HG02852 (cell line): Measurements from ENCODE around the gene CDX2.
"Not testable (repeated sequence)": the region's sequence is repeated elsewhere in the genome, so short reads cannot be mapped to it uniquely, and the experiment has no call there.

Experiments
- ATAC-seq: cut with Tn5 transposase; IDR thresholded peaks from one replicate; pipeline ENCODE4 v1.9.1; 2021; ENCODE audit warnings: mild to moderate bottlenecking, moderate library complexity; ENCODE audit not compliant: unreplicated experiment

CDX2 gene

DNA sequence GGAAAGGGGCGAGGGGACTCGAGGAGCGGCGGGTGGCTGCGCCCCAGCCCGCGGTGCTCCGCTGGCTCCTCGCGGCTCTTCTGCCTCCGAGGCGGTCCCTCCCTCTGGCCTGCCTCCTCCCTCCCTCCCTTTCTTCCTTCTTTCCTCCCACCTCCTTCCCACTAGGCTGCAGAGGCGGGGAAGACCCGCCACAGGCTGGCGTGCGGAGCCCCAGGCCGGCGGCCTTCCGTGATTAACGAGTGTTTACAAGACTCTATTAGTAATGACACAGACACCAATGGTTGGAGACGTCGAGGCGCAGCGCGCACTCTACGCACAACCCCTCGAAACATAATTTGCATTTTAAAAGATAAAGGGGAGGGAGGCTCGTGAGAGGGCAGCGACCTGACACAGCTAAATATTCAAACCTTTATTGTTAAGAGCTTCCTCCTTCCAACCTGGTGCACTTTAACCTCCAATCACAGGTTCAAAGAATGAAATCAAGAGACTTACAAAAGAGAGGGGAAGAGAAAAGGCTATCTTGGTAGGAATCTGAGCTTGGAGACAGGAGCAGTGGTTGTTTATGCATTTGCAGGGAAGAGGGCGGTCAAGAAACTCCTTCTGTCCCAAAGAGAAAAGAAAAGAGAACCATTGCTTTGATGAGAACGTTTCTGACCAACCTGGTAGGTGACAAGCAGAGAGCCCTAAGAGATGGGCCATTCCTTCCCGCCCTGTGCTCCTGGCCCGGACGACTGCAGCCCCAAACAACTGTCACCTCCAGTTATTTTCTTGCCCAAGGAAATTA lies at the start of gene CDX2:
Gene CDX2, minus strand, starts transcription at position 234 of the 784 bp plus-strand sequence. CDS start 309 bp downstream, outside the sequence.
- ATAC-seq = no peak

DNA sequence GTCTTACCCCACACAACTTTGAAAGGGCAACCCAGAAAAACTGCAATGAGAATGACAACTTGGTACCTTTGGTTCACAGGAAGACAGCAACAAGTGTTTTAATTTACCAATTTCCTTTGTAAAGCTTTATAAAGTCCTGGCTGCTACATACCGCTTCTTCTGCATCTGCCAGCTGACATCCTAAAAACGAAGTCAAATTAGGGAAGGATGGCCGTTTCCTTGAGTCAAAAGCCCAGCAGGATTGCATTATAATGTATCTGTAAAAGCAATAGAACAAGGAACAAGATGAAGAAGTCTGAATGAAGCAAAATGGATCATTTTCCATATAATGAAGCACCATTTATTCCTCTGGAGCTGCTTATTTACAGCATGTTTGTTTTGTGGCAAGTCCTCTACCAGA lies 45.2 kb upstream of the CDX2 start:
- no peak for ATAC-seq

DNA sequence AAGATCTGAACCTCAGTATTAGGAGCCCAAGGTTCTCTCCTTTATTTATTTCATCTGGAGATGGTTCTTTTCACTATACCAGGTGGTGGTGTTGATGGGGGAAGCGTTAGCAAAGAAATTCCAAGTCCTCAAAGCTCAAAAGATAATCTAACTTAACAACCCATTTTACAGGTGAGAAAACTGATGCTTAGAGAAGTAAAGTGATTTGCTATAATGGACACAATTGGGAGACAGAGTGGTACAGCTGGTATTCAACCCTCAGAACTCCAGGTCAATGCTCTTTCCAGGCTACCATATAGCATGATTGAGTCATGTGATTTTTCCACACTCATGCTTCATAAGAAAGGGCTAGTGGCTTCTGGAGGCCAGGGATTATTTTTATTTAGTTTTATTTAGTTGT lies 44.4 kb upstream of the CDX2 start:
- no peak for ATAC-seq

GRCh38 chr13:28012896-28013295 lies 43.8 kb upstream of the CDX2 start:
- ATAC-seq = peak; percentile 94

GRCh38 chr13:28012383-28012782 lies 43.3 kb upstream of the CDX2 start:
- peak; percentile 4 for ATAC-seq

GRCh38 chr13:28010046-28010445 lies 40.9 kb upstream of the CDX2 start:
- no peak for ATAC-seq

- ATAC-seq = not testable (repeated sequence)
These were observed 35.9 kb upstream of the CDX2 start for GRCh38 chr13:28005016-28005415.

GRCh38 chr13:28002886-28003698 lies 34.0 kb upstream of the CDX2 start:
- ATAC-seq = no peak

DNA sequence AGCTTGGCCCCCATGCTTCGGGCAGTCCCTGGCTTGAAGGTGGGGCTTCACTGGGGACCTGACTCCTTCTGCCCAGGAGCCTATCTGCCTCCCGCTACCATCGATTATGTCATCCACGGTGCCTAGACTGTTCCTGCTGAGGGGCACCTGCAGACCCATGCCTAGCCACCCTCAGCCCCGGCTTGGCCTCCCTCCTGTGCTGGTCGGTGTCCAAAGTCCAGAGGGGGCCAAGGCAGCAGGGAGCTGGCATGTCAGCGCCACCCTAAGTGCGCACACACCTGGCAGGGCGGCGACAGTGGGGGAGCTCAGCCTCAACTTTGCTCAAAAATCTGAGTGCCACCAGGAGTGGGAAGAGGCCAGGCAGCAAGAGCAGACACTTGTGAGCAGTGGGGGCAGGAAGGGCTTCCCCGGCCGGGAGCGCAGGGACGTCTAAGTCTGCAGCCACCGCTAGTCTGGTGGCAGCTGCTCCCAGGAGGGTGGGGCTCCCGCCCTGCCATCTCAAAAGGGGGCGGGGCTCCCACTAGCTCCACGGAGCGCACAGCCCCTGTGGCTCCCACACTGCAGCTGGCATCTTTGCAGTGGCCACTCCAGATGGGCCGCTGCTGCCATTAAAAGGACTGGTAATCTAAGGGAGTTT lies 32.8 kb upstream of the CDX2 start:
- no peak for ATAC-seq

DNA sequence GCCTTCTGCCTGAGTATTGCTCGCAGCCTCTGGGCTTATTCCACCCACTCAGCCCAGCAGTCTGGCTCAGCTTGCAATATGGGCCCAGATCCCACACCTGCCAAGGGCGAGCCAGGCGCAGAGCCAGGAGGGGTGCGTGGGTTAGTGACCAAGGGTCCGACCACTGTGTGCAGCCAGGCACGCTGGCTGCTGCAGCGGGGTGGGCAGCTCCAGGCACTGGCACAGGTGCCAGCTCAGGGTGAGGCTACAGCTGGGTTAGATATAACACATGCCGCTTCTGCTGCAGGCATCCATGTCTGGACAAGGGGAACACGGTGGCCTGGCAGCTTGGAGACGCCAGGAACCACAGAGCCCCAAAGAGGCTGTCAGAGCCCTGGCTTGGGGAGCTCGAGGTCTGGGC lies 31.9 kb upstream of the CDX2 start:
- no peak for ATAC-seq

DNA sequence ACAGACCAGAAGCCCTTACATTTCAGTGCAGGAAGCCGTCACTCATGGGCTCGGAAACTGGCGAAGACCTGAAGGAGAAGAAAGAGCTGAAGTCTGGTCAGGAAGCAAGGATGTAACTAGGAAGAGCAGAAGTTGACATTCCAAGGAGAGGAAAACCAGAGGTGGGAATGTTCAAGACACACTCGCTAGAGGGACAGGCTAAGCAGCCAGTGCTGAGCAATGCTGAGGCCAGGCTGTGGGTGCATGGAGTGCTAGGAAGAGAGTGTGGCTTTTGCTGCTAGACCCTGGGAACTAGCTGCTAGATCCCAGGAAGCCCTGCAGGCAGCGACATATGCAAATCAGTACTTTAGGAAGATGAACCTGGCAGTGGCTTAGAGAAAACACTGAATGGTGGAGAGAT lies 31.5 kb upstream of the CDX2 start:
- no peak for ATAC-seq

- no peak for ATAC-seq
These were observed 28.9 kb upstream of the CDX2 start for GRCh38 chr13:27997904-27998522.

- ATAC-seq = no peak
These were observed 22.8 kb upstream of the CDX2 start for GRCh38 chr13:27991881-27992280.

DNA sequence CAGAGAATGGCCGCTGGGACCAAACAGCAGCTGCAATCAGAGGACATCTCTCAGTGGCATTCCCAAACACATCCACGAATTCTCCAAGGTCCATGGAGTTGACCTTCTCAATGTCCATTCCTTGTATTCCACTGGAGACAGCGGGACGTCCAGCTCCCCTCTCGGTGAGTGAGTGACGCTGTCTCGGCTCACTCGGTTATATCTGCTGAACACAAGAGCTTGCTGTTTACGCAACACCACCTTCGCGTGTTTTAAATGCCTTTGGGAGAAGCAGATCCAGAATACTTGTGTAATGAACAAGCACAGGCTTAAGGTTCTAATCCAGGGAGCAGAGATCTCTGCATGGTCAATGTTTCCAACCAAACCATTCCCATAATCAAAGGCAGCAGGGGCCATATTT lies 19.4 kb upstream of the CDX2 start, which contains the start of gene URAD:
Gene URAD, minus strand, starts transcription at position 174 of the 400 bp plus-strand sequence. Its CDS starts 56 bp downstream, at position 118.
- no peak for ATAC-seq

- no peak for ATAC-seq
These were observed 16.5 kb upstream of the CDX2 start for GRCh38 chr13:27985600-27985999.

- no peak for ATAC-seq
These were observed 13.2 kb upstream of the CDX2 start for GRCh38 chr13:27982361-27982760.

DNA sequence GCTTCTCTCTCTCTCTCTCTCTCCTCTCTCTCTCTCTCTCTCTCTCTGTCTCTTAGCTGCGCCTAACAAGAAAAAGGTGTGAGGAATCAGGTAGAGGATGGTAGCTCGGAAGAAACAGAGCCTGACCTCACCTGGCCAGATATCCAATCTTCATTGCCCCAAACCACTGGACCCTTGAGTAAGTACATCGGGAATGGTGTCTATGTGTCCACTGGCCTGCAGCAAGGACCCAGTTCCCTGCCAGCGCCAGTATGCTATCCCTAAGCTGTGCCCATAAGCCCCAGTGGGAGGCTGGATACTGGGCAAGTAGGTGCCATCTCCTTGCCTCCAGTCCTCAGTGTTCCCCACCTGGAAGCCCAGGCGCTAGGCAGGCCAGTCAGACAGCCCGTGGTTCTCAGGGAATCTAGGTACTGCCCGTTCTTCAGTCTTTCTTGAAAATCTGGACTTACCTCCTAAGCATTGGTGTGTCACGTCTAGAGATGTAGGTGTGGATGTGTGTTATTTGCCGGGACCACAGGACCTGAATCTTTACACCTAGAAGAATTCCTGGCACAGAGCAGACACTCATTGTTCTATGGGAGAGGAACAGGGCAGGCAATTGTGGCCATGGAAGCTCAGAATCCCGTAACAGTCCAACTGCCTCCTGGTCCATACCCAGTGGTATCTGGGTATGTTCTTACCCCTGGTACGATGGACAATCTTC lies 12.0 kb upstream of the CDX2 start:
- ATAC-seq = no peak

DNA sequence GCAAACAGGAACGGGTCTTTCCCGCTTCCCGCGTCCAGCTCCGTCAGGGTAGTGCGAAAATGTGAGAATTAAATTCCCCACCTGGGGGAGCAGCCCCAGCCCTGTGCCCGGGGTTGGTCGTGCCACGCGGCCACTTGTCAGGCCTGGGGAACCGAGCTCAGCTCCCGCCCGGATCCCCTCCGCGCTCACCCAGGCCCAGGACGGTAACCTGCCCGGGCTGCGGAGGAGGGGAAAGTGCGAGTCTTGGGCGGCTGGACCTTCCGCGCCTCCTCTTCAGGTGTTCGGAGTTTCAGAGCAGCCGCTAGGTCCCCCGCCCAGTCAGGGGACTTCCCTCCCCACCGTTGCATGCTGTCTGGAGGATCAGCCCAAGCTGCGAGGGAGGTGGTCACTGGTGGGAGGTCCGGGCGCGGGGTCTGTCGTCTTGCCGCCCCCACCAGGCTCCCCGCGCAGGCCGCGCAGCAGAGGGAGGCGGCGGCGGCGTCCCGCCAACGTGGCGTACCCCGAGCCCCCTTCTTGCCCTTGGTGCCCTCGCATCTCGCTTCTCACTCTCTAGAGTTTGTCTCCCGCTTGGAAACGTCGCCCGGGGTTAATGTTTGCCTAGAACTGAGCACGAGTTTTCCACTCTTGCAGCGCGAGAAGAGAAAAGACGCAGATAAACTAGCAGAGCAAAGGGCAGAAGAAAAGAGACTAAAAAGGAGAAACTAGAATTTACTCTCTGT lies 11.3 kb upstream of the CDX2 start:
- ATAC-seq = no peak

- no peak for ATAC-seq
These were observed 10.7 kb upstream of the CDX2 start for GRCh38 chr13:27979765-27980279.
